RWPE1 (cell line): ENCODE results near the gene FZD2.
"Not testable (repeated sequence)": the region's sequence is repeated elsewhere in the genome, so short reads cannot be mapped to it uniquely, and the experiment has no call there.

Experiments used
- CTCF ChIA-PET: fragments of 350-600 bp; sonication (Branson Sonifier 250); formaldehyde crosslinking; extraction: SDS; loops from one replicate; lab custom pipeline; 2021; lab: Yijun Ruan, JAX
- POLR2A ChIA-PET: fragments of 400-600 bp; formaldehyde crosslinking; extraction: SDS; loops from one replicate; lab custom pipeline; 2020; ENCODE audit warnings: antibody characterized with exemption; ENCODE audit not compliant: low non-redundant PET; lab: Yijun Ruan, JAX
- DNase-seq: peaks from one replicate; pipeline ENCODE4 v3.0.0; 2012; ENCODE audit warnings: low spot score
- H3K27ac ChIP-seq: fragments of 450-650 bp; 2 replicates; pipeline ENCODE4 v1.5.1; 2017
- TF ChIP-seq, protein P1 (sequence below): fragments of 450-650 bp; conservative IDR thresholded peaks from 2 replicates; pipeline ENCODE4 v1.5.1; 2017; ENCODE audit warnings: low read depth, mild to moderate bottlenecking

The FZD2 gene

GRCh38 chr17:44527954-44528353, 29.3 kb upstream of the FZD2 start:
- TF ChIP-seq, protein P1, sequence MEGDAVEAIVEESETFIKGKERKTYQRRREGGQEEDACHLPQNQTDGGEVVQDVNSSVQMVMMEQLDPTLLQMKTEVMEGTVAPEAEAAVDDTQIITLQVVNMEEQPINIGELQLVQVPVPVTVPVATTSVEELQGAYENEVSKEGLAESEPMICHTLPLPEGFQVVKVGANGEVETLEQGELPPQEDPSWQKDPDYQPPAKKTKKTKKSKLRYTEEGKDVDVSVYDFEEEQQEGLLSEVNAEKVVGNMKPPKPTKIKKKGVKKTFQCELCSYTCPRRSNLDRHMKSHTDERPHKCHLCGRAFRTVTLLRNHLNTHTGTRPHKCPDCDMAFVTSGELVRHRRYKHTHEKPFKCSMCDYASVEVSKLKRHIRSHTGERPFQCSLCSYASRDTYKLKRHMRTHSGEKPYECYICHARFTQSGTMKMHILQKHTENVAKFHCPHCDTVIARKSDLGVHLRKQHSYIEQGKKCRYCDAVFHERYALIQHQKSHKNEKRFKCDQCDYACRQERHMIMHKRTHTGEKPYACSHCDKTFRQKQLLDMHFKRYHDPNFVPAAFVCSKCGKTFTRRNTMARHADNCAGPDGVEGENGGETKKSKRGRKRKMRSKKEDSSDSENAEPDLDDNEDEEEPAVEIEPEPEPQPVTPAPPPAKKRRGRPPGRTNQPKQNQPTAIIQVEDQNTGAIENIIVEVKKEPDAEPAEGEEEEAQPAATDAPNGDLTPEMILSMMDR: no peak
- no peak for DNase-seq
- ChIA-PET CTCF (no interaction called here), POLR2A (no interaction called here)
- no peak overlapping the region for H3K27ac ChIP-seq

GRCh38 chr17:44529864-44530263, 27.4 kb upstream of the FZD2 start:
- DNase-seq: no peak
- ChIA-PET CTCF (interaction anchor here (0.8 kb wide), 1 partner anchor 85 kb away, joined by 3 read pairs; no protein-coding TSS in a partner anchor), POLR2A (interaction anchor here (0.7 kb wide), 1 partner anchor 104 kb away, joined by 6 read pairs; no protein-coding TSS in a partner anchor)
- TF ChIP-seq, protein P1: no peak
- no peak overlapping the region for H3K27ac ChIP-seq

DNA sequence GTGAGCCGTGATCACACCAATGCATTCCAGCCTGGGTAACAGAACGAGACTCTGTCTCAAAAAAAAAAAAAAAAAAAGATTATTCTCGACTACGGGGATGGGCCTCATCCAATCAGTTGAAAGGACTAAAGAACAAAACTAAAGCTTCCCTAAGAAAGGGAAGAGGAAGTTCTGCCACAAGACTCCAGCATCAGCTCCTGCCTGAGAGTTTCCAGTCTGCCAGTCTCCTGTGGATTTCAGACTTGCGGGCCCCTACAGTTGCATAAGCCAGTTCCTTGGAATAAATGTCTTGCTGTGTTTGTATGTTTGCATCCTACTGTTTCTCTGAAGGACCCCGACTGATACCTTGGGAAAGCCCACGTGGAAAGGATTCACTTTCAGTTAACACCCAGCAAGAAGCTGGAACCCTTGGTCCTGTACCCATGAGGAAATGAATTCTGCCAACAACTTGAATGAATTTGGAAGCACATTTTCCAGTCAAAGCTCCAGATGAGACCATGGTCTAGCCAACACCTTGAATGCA, 26.3 kb upstream of the FZD2 start:
- ChIA-PET POLR2A (interaction anchor here (0.6 kb wide), 1 partner anchor 287 kb away, joined by 6 read pairs; no protein-coding TSS in a partner anchor), CTCF (interaction anchor here (0.7 to 0.8 kb wide), 2 partner anchors 11 to 12 kb away, joined by 3 read pairs; no protein-coding TSS in a partner anchor)
- no peak for DNase-seq
- TF ChIP-seq, protein P1: no peak
- H3K27ac ChIP-seq: no peak overlapping the region

GRCh38 chr17:44533533-44534246, 23.6 kb upstream of the FZD2 start:
- CTCF ChIA-PET: interaction anchor here (0.6 to 3.2 kb wide), 14 partner anchors 10 to 342 kb away, joined by 3 to 33 read pairs (median 4); no protein-coding TSS in a partner anchor
- POLR2A ChIA-PET: no interaction called here
- TF ChIP-seq, protein P1: peak; percentile 90
- peak; percentile 88 for DNase-seq
- H3K27ac ChIP-seq: peak overlapping the region; percentile 22; the same call in 1 of the 2 replicates

GRCh38 chr17:44536090-44536953, 21.0 kb upstream of the FZD2 start:
- H3K27ac ChIP-seq: peak overlapping the region; percentile 28; the same call in 1 of the 2 replicates
- POLR2A ChIA-PET: no interaction called here
- no peak for DNase-seq
- CTCF ChIA-PET: interaction anchor here (0.6 kb wide), 4 partner anchors 21 to 152 kb away, joined by 3 to 4 read pairs (median 3); partner anchors contain the start of gene FZD2
- TF ChIP-seq, protein P1: no peak

- POLR2A ChIA-PET: interaction anchor here (0.6 kb wide), 1 partner anchor 142 kb away, joined by 5 read pairs; no protein-coding TSS in a partner anchor
- not testable (repeated sequence) for DNase-seq, H3K27ac ChIP-seq
- CTCF ChIA-PET: interaction anchor here (0.6 kb wide), 1 partner anchor 478 kb away, joined by 3 read pairs; no protein-coding TSS in a partner anchor
Measured at GRCh38 chr17:44537922-44538321, 19.4 kb upstream of the FZD2 start.
